CD1c-positive myeloid dendritic cell (primary cell): ENCODE results near the gene ULK1.

ENCODE experiments used
- DNase-seq: peaks from one replicate; pipeline ENCODE4 v3.0.0-alpha.2; 2016; ENCODE audit errors: extremely low spot score

Gene ULK1

DNA sequence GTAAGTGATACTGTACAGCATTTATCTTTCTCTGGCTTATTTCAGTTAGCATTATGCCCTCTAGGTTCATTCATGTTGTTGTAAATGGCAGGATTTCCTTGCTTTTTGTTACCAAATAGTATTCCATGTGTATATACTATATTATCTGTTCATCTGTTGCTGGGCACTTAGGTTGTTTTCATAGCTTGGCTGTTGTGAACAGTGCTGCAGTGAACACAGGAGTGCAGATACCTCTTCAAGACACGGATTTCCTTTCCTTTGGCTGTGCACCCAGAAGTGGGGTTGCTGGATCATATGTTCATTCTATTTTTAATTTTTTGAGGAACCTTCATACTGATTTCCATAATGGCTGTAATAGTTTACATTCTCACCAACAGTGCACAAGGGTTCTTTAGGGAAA lies 76.8 kb downstream of the ULK1 start:
- no peak for DNase-seq
